HFF-Myc (cell line): ENCODE results near the gene KRTAP5-6.

Source experiments
- DNase-seq: peaks from one replicate; pipeline ENCODE4 v3.0.0-alpha.2; 2011; ENCODE audit warnings: low read depth; ENCODE audit errors: extremely low read depth
- H3K4me3 ChIP-seq: replicated peaks from 2 replicates; pipeline ENCODE4 v1.5.1; 2011; ENCODE audit warnings: low read depth, mild to moderate bottlenecking, control low read depth, low read length
- TF ChIP-seq, protein P1 (sequence below): IDR thresholded peaks from 2 replicates; pipeline ENCODE4 v1.5.1; 2012; ENCODE audit warnings: mild to moderate bottlenecking, low read depth, low read length, control low read depth; ENCODE audit errors: missing control alignments

The KRTAP5-6 gene

DNA sequence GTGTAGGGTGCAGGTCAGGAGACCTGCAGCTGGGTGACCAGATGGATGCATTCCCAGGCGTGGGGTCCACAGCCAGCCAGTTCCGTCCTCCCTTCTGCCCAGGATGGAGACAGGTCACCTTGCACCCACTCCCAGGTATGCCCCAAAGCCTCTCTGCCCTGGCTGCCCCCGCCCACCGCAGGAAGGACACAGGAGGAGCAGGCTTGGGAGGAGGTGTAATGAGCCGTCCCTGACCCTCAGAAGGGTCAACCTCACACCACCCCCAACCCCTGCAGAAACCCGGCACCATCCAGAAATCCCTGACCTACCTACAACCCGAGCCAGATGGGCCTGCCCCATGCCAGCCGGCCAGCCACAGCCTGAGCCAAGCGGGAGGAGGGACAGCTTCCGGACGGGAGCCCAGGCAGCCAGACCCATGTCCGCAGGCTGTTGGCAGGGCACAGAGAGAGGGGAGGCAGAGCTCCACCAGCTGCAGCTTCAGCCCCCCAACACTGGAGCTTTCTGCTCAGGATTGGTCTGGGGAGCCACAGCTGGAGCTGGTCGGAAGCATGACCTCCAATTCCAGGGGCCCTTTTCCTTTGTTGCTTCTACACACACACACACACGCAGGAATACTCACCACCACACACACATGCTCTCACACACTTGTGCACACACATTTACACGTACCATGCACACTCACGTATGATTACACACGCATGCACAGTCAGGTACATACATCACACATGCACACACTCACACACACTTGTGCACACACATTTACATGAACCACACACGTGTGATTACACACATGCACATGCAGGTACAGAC is 48.1 kb downstream of the KRTAP5-6 start:
- no peak for DNase-seq
- TF ChIP-seq, protein P1, sequence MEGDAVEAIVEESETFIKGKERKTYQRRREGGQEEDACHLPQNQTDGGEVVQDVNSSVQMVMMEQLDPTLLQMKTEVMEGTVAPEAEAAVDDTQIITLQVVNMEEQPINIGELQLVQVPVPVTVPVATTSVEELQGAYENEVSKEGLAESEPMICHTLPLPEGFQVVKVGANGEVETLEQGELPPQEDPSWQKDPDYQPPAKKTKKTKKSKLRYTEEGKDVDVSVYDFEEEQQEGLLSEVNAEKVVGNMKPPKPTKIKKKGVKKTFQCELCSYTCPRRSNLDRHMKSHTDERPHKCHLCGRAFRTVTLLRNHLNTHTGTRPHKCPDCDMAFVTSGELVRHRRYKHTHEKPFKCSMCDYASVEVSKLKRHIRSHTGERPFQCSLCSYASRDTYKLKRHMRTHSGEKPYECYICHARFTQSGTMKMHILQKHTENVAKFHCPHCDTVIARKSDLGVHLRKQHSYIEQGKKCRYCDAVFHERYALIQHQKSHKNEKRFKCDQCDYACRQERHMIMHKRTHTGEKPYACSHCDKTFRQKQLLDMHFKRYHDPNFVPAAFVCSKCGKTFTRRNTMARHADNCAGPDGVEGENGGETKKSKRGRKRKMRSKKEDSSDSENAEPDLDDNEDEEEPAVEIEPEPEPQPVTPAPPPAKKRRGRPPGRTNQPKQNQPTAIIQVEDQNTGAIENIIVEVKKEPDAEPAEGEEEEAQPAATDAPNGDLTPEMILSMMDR, result no peak
- H3K4me3 ChIP-seq, result no peak overlapping the region

- DNase-seq, result no peak
- TF ChIP-seq, protein P1, result no peak
- no peak overlapping the region for H3K4me3 ChIP-seq
Observed at GRCh38 chr11:1745701-1746320, 48.8 kb downstream of the KRTAP5-6 start.

DNA sequence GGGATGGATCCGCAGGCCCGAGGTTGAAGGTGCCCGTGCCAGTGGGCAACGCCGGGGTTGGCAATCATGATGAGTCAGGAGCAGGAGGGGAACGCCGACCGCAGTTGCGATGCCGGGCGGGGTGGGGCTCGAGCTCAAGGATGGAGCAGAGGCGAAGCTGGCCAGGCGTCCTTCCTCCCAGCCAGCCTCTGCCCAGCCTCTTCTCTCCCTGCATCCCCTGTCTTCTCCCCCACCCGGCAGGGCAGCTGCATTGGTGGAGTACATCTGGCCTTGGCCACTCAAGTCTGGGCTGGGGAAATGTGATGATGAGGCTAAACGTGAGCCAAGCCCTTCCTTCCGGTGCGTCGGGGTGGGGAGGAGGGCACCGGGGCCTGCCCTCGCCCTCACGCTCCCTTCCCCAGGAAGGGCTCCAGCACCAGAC is 49.5 kb downstream of the KRTAP5-6 start:
- H3K4me3 ChIP-seq, result no peak overlapping the region
- no peak for DNase-seq
- TF ChIP-seq, protein P1, result no peak

DNA sequence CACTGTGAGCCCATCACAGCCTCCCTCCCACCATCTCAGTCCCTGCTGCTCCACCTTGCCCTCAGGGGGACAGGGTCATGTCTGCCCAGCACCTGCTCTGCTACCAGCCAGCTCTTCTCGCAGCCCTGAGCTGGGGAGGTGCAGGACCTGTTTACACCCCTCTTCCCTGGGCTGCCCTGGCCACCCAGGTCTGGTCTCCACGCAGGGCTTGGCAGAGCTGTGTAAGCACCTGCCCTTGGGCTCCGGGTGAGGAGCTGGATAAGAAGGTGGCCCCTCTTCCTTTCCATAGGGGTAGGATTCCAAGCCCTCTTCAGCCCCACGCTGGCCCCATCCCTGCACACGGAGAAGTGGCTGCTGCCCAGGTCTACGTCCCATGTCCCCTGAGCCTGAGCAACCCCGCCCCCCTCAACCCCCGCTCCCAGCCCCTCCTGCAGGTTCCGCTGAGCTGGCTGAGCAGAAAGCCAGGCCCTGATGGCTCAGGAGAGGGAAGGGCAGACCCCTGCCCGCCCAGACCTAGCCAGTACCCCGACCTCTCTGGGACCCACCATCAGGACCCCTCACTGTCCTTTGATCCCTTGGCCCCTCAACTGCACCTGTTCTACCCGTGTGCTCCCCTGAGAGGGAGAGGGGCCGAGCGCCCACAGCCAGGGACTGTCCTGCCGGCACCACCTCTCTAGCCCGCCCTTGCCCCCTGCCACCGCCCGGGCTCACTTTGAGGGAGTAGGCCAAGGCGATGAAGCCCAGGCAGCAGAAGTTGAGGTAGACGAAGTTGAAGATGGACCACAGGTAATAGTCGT is 50.2 kb downstream of the KRTAP5-6 start:
- TF ChIP-seq, protein P1, result no peak
- no peak for DNase-seq
- H3K4me3 ChIP-seq, result no peak overlapping the region
